ENCODE measurements around the gene STPG4.
A peak's percentile ranks its signal among the peaks of the same experiment; 100 is the strongest.

DNA sequence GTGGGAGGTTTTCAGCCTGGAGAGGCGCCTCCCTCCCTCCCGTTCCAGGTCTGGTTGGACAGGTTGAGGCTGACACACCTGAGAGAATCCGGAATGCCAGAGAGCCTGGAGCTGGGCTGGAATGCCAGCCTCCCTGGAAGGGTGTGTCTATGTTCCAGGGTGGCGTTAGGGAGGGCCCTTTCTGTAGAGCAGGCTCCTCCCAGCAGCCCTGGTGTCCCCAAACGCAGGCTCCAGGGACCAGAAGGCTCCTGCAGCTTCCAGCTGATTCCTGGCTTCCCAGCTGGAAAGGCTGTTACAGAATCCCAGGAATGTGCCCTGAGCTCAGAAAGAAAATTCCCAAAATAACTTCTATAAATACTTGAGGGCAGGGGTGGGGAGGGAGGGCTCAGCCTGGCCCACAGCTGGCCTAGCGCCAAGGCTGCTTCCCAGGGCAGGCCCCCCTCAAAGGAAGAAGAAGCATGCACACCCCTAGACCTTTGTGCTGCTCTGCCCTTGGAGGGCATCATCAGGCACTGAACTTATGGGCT is 85.4 kb downstream of the STPG4 start:
- TF ChIP-seq, protein P1, sequence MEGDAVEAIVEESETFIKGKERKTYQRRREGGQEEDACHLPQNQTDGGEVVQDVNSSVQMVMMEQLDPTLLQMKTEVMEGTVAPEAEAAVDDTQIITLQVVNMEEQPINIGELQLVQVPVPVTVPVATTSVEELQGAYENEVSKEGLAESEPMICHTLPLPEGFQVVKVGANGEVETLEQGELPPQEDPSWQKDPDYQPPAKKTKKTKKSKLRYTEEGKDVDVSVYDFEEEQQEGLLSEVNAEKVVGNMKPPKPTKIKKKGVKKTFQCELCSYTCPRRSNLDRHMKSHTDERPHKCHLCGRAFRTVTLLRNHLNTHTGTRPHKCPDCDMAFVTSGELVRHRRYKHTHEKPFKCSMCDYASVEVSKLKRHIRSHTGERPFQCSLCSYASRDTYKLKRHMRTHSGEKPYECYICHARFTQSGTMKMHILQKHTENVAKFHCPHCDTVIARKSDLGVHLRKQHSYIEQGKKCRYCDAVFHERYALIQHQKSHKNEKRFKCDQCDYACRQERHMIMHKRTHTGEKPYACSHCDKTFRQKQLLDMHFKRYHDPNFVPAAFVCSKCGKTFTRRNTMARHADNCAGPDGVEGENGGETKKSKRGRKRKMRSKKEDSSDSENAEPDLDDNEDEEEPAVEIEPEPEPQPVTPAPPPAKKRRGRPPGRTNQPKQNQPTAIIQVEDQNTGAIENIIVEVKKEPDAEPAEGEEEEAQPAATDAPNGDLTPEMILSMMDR (IDR thresholded peaks at IDR 0.05), result no peak
- TF ChIP-seq POLR2AphosphoS5 (IDR thresholded peaks at IDR 0.05), result peak in 1 of 2 donors; percentile 40
- no peak for TF ChIP-seq EP300 (IDR thresholded peaks at IDR 0.05)

All from upper lobe of left lung (tissue), 4 donors.